Dedifferentiated amniotic fluid mesenchymal stem cell (primary cell): ENCODE data around the gene HOXA10.

ENCODE experiments used
- DNase-seq: peaks from one replicate; pipeline ENCODE4 v3.0.0-alpha.2; 2016; ENCODE audit errors: extremely low spot score

The HOXA10 gene

GRCh38 chr7:27156508-27156898 lies 17.6 kb downstream of the HOXA10 start, which contains the start of gene HOXA7:
Gene HOXA7, minus strand, starts transcription at chr7:27156675. Its CDS starts 130 bp downstream, at chr7:27156545.
- DNase-seq, result no peak

GRCh38 chr7:27155816-27156507 lies 18.2 kb downstream of the HOXA10 start:
- no peak for DNase-seq

GRCh38 chr7:27154901-27155815 lies 19.0 kb downstream of the HOXA10 start:
- no peak for DNase-seq

GRCh38 chr7:27154369-27154768 lies 19.8 kb downstream of the HOXA10 start:
- no peak for DNase-seq

- DNase-seq, result no peak
These were observed 20.6 kb downstream of the HOXA10 start for GRCh38 chr7:27153526-27153925.

GRCh38 chr7:27152816-27153442 lies 21.2 kb downstream of the HOXA10 start:
- no peak for DNase-seq

- no peak for DNase-seq
These were observed 21.9 kb downstream of the HOXA10 start, which contains the start of gene HOXA3 for GRCh38 chr7:27151931-27152815. Gene HOXA3, minus strand, starts transcription at chr7:27152583. Its CDS starts 41,943 bp downstream, at chr7:27110640.

- DNase-seq, result no peak
These were observed 22.7 kb downstream of the HOXA10 start for GRCh38 chr7:27151341-27151930.

- DNase-seq, result peak; percentile 48
These were observed 23.4 kb downstream of the HOXA10 start for GRCh38 chr7:27150568-27151340.

- DNase-seq, result no peak
These were observed 24.1 kb downstream of the HOXA10 start for GRCh38 chr7:27149842-27150567.

- DNase-seq, result no peak
These were observed 25.1 kb downstream of the HOXA10 start for GRCh38 chr7:27148756-27149641.

- no peak for DNase-seq
These were observed 25.9 kb downstream of the HOXA10 start for GRCh38 chr7:27148031-27148755.

- no peak for DNase-seq
These were observed 26.7 kb downstream of the HOXA10 start, which contains the start of gene HOXA6 for GRCh38 chr7:27147199-27148030. Gene HOXA6, minus strand, starts transcription at chr7:27147774. Its CDS starts 25 bp downstream, at chr7:27147749.

- DNase-seq, result no peak
These were observed 27.5 kb downstream of the HOXA10 start for GRCh38 chr7:27146491-27147198.

- no peak for DNase-seq
These were observed 28.2 kb downstream of the HOXA10 start for GRCh38 chr7:27145914-27146412.
